Measurements from ENCODE around the gene FREY1.

FREY1 gene

DNA sequence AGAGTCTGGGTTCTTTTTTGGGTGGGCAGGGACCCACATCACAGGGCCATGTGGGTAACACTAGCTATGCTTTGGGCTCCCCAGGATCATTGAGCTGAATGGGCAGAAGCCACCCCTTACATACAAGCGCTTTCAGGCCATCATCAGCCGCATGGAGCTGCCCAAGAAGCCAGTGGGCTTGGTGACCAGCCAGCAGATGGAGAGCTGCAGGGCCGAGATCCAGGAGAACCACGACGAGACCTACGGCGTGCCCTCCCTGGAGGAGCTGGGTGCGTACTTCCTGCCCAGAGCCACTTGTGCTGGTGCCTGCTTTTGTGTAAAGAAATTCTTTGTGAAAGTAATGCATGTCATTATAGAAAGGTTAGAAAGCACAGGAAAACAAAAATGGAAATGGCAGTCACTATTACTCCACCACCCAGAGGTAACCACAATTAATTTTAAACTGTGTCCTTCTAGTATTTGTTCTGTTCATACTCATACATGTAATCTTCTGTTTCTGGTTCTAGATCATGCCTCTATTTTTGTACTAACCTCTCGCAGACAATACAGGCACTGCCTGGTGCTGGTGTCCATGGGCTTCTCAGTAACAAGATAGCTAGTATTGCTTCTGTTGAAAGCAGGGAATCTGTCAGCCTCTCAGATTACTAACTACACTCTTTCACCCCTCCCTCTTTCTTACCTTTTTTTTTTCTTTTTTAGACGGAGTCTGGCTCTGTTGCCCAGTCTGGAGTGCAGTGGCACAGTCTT lies 46.1 kb downstream of the FREY1 start:
- no peak for DNase-seq

DNA sequence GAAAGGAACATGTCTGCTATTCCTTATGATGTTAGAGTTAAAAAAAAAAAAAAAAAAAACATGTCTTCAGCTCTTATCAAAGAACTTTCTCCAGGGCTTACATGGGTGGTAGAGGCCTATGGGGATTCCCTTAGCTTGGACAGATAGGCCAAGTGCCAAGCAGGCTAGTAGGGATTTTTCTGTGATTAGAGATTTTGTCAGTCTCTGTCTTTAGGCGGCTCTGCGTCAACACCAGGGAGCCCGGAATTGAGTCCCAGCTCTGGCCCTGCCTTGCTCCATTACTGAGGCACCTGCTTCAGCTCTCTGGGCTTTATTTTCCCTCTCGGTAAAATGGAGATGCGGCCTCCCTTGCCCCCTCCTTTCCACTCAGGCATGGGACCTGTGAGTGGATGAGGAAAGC lies 46.7 kb downstream of the FREY1 start:
- DNase-seq: no peak

DNA sequence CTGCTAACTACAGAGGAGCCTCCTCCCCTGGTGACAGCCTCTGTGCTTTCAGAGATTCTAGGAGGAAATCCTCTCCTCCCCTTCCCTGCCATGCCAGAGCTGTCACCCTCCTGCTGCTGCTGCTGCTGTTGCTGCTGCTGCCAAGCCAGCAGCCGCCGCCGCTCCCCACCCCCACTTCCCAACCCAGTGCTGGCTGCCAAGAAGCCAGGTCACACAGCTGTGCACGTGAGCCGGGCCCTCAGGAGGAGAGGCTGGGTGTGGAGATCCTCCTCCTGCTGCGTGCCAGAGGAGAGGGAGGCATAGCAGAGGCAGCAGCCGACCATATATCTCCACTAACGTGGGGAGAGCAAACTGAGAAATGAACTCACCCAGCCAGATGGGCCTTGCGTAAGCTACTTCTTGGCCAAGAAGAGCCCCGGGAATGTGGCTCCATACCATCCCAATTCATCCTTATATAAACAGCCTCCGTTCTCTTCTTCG lies 47.4 kb downstream of the FREY1 start:
- DNase-seq: no peak

GRCh38 chr11:45858751-45859398 lies 48.2 kb downstream of the FREY1 start:
- no peak for DNase-seq

DNA sequence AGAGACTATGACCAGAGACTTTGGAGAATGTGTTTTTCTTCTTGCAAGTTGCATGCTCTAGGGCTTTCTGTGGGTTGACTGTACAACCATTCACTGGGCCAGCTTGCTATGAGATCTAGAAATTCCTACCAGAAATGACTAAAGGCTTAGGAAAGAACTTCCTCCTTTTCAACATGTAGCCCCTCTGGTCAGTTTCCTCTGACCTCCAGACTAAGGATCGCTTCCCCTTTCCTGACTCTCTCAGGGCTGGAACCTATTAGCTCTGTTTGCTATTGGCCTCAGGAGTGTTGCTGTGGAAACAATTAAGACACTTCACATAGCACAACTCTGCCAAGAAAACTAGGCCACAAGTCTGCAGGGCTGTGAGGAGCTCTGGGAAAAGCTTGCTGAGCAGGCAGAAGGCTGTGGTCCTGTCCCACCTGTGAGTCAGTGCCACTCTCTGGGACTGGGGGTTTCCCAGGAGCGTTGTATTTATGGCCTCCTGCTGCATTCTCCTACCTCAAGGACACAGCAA lies 49.1 kb downstream of the FREY1 start:
- DNase-seq: no peak

All from stimulated activated CD4-positive, alpha-beta T cell treated with anti-CD3 and anti-CD28 coated beads, Interleukin-1b, Interleukin-23, amount 100 ng/mL, for 48 hours (primary cell).